VCaP (cell line): Measurements from ENCODE around the gene BBS9.

ENCODE experiments used
- H3K27ac ChIP-seq: fragments of 450-650 bp; 2 replicates; pipeline ENCODE4 v1.5.1; 2017
- CTCF ChIP-seq: fragments of 450-650 bp; conservative IDR thresholded peaks from 2 replicates; pipeline ENCODE4 v1.5.1; 2017; ENCODE audit warnings: mild to moderate bottlenecking, moderate library complexity

The BBS9 gene

GRCh38 chr7:33220231-33220630 is 90.9 kb downstream of the BBS9 start:
- TF ChIP-seq CTCF, result no peak
- no peak overlapping the region for H3K27ac ChIP-seq

GRCh38 chr7:33221390-33221789 is 92.0 kb downstream of the BBS9 start:
- TF ChIP-seq CTCF, result no peak
- no peak overlapping the region for H3K27ac ChIP-seq

GRCh38 chr7:33232632-33233145 is 103.3 kb downstream of the BBS9 start:
- H3K27ac ChIP-seq, result no peak overlapping the region
- TF ChIP-seq CTCF, result no peak

- no peak for TF ChIP-seq CTCF
- no peak overlapping the region for H3K27ac ChIP-seq
Measured at GRCh38 chr7:33233659-33234058, 104.3 kb downstream of the BBS9 start.

GRCh38 chr7:33237036-33237435 is 107.7 kb downstream of the BBS9 start:
- no peak for TF ChIP-seq CTCF

GRCh38 chr7:33243319-33243881 is 114.0 kb downstream of the BBS9 start:
- peak; percentile 79 for TF ChIP-seq CTCF
- H3K27ac ChIP-seq, result no peak overlapping the region

More at GRCh38 chr7:33237036-33237435, 107.7 kb downstream of the BBS9 start:
- no peak overlapping the region for H3K27ac ChIP-seq

- H3K27ac ChIP-seq, result no peak overlapping the region
- TF ChIP-seq CTCF, result no peak
Measured at GRCh38 chr7:33248671-33249070, 119.3 kb downstream of the BBS9 start.
